H1 (cell line): ENCODE data around the gene BTBD18. TPM values are rescaled to one million over a fixed set of nuclear protein-coding genes. Genes with fewer than 3 reads are reported as not detected.

Experiments used
- CTCF ChIA-PET: fragments of 300-600 bp; sonication (Branson Sonifier 250); formaldehyde crosslinking; loops from one replicate; lab custom pipeline; 2021; ENCODE audit not compliant: partially characterized antibody; lab: Charles Lee
- POLR2A ChIA-PET: fragments of 300-600 bp; sonication (Branson Sonifier 250); formaldehyde crosslinking; loops from one replicate; lab custom pipeline; 2021; ENCODE audit warnings: inconsistent platforms; ENCODE audit not compliant: partially characterized antibody; lab: Charles Lee
- DNase-seq, 2 experiments: peaks; one replicate each; pipeline versions ENCODE4 v3.0.0 to v3.0.0-alpha.2; 2010 to 2022; ENCODE audit warnings: low spot score in 2 of 2, low read depth in 1 of 2, mixed read lengths in 1 of 2
- FAIRE-seq: peaks from 2 replicates; lab custom pipeline; 2011; peaks lifted over from hg19 to GRCh38; lab: Jason Lieb, UNC
- H2AFZ ChIP-seq: 2 replicates; pipeline ENCODE4 v1.8.1; 2012; ENCODE audit warnings: low read length, inconsistent platforms
- H2AK5ac ChIP-seq: 2 replicates; pipeline ENCODE4 v1.6.1; 2013; ENCODE audit warnings: low read depth, low read length
- H2BK120ac ChIP-seq: replicated peaks from 2 replicates; pipeline ENCODE3; 2013; ENCODE audit warnings: low read depth, low read length, inconsistent platforms
- H2BK12ac ChIP-seq: 2 replicates; pipeline ENCODE4 v1.6.1; 2013; ENCODE audit warnings: low read depth, low read length
- H2BK15ac ChIP-seq: 2 replicates; pipeline ENCODE4 v1.6.1; 2013; ENCODE audit warnings: low read length
- H2BK20ac ChIP-seq: 2 replicates; pipeline ENCODE4 v1.6.1; 2013; ENCODE audit warnings: low read length
- H2BK5ac ChIP-seq: 2 replicates; pipeline ENCODE4 v1.6.1; 2013; ENCODE audit warnings: low read depth, low read length
- H3K14ac ChIP-seq: 2 replicates; pipeline ENCODE4 v1.6.1; 2013; ENCODE audit warnings: inconsistent platforms; ENCODE audit not compliant: insufficient read length
- H3K18ac ChIP-seq: 2 replicates; pipeline ENCODE4 v1.6.1; 2013; ENCODE audit warnings: low read length; ENCODE audit errors: extremely low read depth
- H3K23ac ChIP-seq: 2 replicates; pipeline ENCODE4 v1.6.1; 2013; ENCODE audit warnings: inconsistent platforms; ENCODE audit not compliant: insufficient read length
- H3K23me2 ChIP-seq: 2 replicates; pipeline ENCODE4 v1.6.1; 2013; ENCODE audit warnings: low read depth, low read length
- H3K27ac ChIP-seq: 2 replicates; pipeline ENCODE4 v1.6.1; 2011; ENCODE audit warnings: low read depth, low read length, inconsistent platforms
- H3K27me3 ChIP-seq, 4 experiments: replicated peaks in 1 of 4; 1 replicate in 1 of 4; 2 replicates in 3 of 4; pipeline versions ENCODE4 v1.6.1 to v1.8.1; 2011 to 2013; ENCODE audit warnings: low read length in 3 of 4, mild to moderate bottlenecking in 3 of 4, inconsistent platforms in 2 of 4, mixed read lengths in 2 of 4, moderate library complexity in 1 of 4; ENCODE audit not compliant: control insufficient read depth in 3 of 4, insufficient read depth in 3 of 4; ENCODE audit errors: extremely low read depth in 1 of 4
- H3K36me3 ChIP-seq, 4 experiments: 2 replicates each; pipeline versions ENCODE4 v1.6.1 to v1.8.1; 2011 to 2013; ENCODE audit warnings: mild to moderate bottlenecking in 4 of 4, low read length in 3 of 4, moderate library complexity in 2 of 4, control low read depth in 1 of 4, inconsistent platforms in 1 of 4; ENCODE audit not compliant: insufficient read depth in 4 of 4, control insufficient read depth in 2 of 4
- H3K4ac ChIP-seq: replicated peaks from 2 replicates; pipeline ENCODE3; 2013; ENCODE audit warnings: low read length, low read depth, mixed read lengths, inconsistent platforms; ENCODE audit not compliant: insufficient read length
- H3K4me1 ChIP-seq, 4 experiments: replicated peaks in 1 of 4; 1 replicate in 1 of 4; 2 replicates in 3 of 4; pipeline versions ENCODE4 v1.6.1 to v1.8.1; 2011 to 2013; ENCODE audit warnings: low read length in 3 of 4, inconsistent platforms in 2 of 4, mixed read lengths in 1 of 4; ENCODE audit not compliant: insufficient read depth in 4 of 4, control insufficient read depth in 3 of 4
- H3K4me2 ChIP-seq, 2 experiments: 2 replicates each; pipeline versions ENCODE4 v1.6.1 to v1.8.1; 2011 to 2013; ENCODE audit warnings: low read depth in 2 of 2, low read length in 2 of 2, control low read depth in 1 of 2, inconsistent platforms in 1 of 2, mild to moderate bottlenecking in 1 of 2; ENCODE audit not compliant: insufficient read depth in 1 of 2
- H3K4me3 ChIP-seq, 4 experiments: fragments of 200-600, 300-600 bp in 1 of 4; sonication (generic), shearing (Covaris generic), sonication (Bioruptor Twin) in 1 of 4; 2 replicates each; pipeline versions ENCODE4 v1.5.1 to v1.8.1; 2011 to 2016; ENCODE audit warnings: low read length in 4 of 4, low read depth in 3 of 4, control low read depth in 2 of 4, inconsistent platforms in 2 of 4, mild to moderate bottlenecking in 2 of 4, mixed read lengths in 1 of 4, moderate library complexity in 1 of 4; ENCODE audit not compliant: insufficient read depth in 2 of 4; ENCODE audit errors: extremely low read depth in 1 of 4
- H3K56ac ChIP-seq: replicated peaks from 2 replicates; pipeline ENCODE3; 2013; ENCODE audit warnings: low read depth, mild to moderate bottlenecking, mixed read lengths, low read length, inconsistent platforms; ENCODE audit not compliant: insufficient read length
- H3K79me1 ChIP-seq: 2 replicates; pipeline ENCODE4 v1.6.1; 2013; ENCODE audit warnings: low read depth, low read length, control low read depth
- H3K79me2 ChIP-seq, 2 experiments: 2 replicates each; pipeline versions ENCODE4 v1.6.1 to v1.8.1; 2012 to 2013; ENCODE audit warnings: low read length in 2 of 2, mild to moderate bottlenecking in 2 of 2, inconsistent platforms in 1 of 2; ENCODE audit not compliant: insufficient read depth in 2 of 2, control insufficient read depth in 1 of 2
- H3K9ac ChIP-seq, 4 experiments: replicated peaks in 1 of 4; 1 replicate in 1 of 4; 2 replicates in 3 of 4; pipeline versions ENCODE4 v1.6.1 to v1.8.1; 2011 to 2013; ENCODE audit warnings: low read depth in 3 of 4, low read length in 3 of 4, control low read depth in 2 of 4, mild to moderate bottlenecking in 2 of 4, moderate library complexity in 2 of 4, inconsistent platforms in 1 of 4; ENCODE audit errors: extremely low read depth in 1 of 4
- H3K9me3 ChIP-seq, 2 experiments: 2 replicates each; pipeline versions ENCODE4 v1.6.1 to v1.8.1; 2012 to 2013; ENCODE audit warnings: mild to moderate bottlenecking in 2 of 2, moderate library complexity in 2 of 2, control low read depth in 1 of 2, inconsistent platforms in 1 of 2, low read depth in 1 of 2, low read length in 1 of 2, mixed read lengths in 1 of 2; ENCODE audit not compliant: insufficient read depth in 2 of 2
- H4K20me1 ChIP-seq, 2 experiments: replicated peaks in 1 of 2; 2 replicates each; pipeline versions ENCODE3 to v1.8.1; 2011 to 2013; ENCODE audit warnings: inconsistent platforms in 2 of 2, low read length in 2 of 2, mild to moderate bottlenecking in 1 of 2; ENCODE audit not compliant: insufficient read depth in 2 of 2, control insufficient read depth in 1 of 2
- H4K5ac ChIP-seq: 2 replicates; pipeline ENCODE4 v1.6.1; 2013; ENCODE audit warnings: low read length, low read depth, mixed read lengths, inconsistent platforms; ENCODE audit not compliant: insufficient read length
- H4K8ac ChIP-seq: 2 replicates; pipeline ENCODE4 v1.8.0; 2013; ENCODE audit warnings: mild to moderate bottlenecking, moderate library complexity, low read length, inconsistent platforms; ENCODE audit not compliant: insufficient read depth; ENCODE audit errors: extremely low read depth
- H4K91ac ChIP-seq: replicated peaks from 2 replicates; pipeline ENCODE3; 2013; ENCODE audit warnings: low read length, mixed read lengths, inconsistent platforms; ENCODE audit not compliant: insufficient read length
- FOSL1 ChIP-seq: IDR thresholded peaks from 2 replicates; pipeline ENCODE4 v1.6.1; 2011; ENCODE audit warnings: mild to moderate bottlenecking, low read depth, low read length, moderate library complexity; ENCODE audit not compliant: insufficient read depth
- RNF2 ChIP-seq: fragments of 200-900, 300-1000 bp; sonication (generic); IDR thresholded peaks from 2 replicates; pipeline ENCODE4 v1.7.1; 2016; ENCODE audit warnings: borderline replicate concordance, low read depth, mild to moderate bottlenecking, antibody characterized with exemption, low read length; ENCODE audit not compliant: poor library complexity, severe bottlenecking; ENCODE audit errors: missing control alignments
- WGBS, 2 experiments: shearing (Covaris generic) in 1 of 2; methylation state at CpG; one replicate each; pipeline versions ENCODE4 v1.1.6 to v1.1.7; 2013 to 2015; ENCODE audit warnings: low lambda C conversion rate in 2 of 2, mixed read lengths in 2 of 2, inconsistent platforms in 1 of 2, low coverage in 1 of 2, missing lambda C conversion rate in 1 of 2; ENCODE audit not compliant: insufficient replicate concordance in 2 of 2, insufficient coverage in 1 of 2, insufficient read length in 1 of 2; ENCODE audit errors: extremely low coverage in 1 of 2, missing lambda C conversion rate in 1 of 2; 5-methylcytosine and 5-hydroxymethylcytosine counted together
- polyA plus RNA-seq, 7 experiments: library from polyadenylated mRNA; depleted of rRNA in 3 of 7; stranded (reverse) in 5 of 7; unstranded in 2 of 7; fragments of >200 nt in 5 of 7; fragments of 200-250 nt in 2 of 7; gene quantifications; 1 replicate in 5 of 7; 2 replicates in 1 of 7; 4 replicates in 1 of 7; pipeline versions ENCODE4 v1.2.1 to v1.2.3, GENCODE V29; 2011 to 2013; ENCODE audit warnings: missing spikeins in 2 of 7, mixed read lengths in 2 of 7
- total RNA-seq: library from RNA; stranded (reverse); fragmentation: NEBNext Ultra II Directional; extraction: Animal tissue kit (Norgen Biotek cat#: 25700); gene quantifications from 2 replicates; pipeline ENCODE4 v1.2.1, GENCODE V29; 2021

Gene BTBD18
- total and polyA plus RNA-seq, 2 of the 8 experiments (the other 6 are each of a cell fraction or from before 2014, with no cell fraction given): 0.03 TPM; not detected in 1

- Histone ChIP-seq H2BK120ac (no peak overlapping the region), H2BK12ac (no peak overlapping the region), H2BK15ac (no peak overlapping the region), H2BK20ac (no peak overlapping the region), H4K8ac (no peak overlapping the region), H3K4me3 (no peak overlapping the region), H3K27ac (no peak overlapping the region), H3K79me2 (no peaks in the 10 kb centered on the region), H2BK5ac (no peak overlapping the region), H3K9me3 (no peaks in the 10 kb centered on the region), H2AFZ (no peak overlapping the region), H3K14ac (no peak overlapping the region), H3K27me3 (no peaks in the 10 kb centered on the region), H4K20me1 (no peaks in the 10 kb centered on the region), H4K91ac (no peak overlapping the region), H3K18ac (no peak overlapping the region), H3K79me1 (no peaks in the 10 kb centered on the region), H2AK5ac (no peak overlapping the region), H3K23me2 (no peaks in the 10 kb centered on the region; the same call in 1 of the 2 replicates)
- CTCF ChIA-PET: interaction anchor here (1.3 to 2.0 kb wide), 4 partner anchors 10 to 98 kb away, joined by 4 to 7 read pairs (median 6); no protein-coding TSS in a partner anchor
- POLR2A ChIA-PET: interaction anchor here (0.8 to 2.1 kb wide), 9 partner anchors 10 to 83 kb away, joined by 3 to 9 read pairs (median 3); no protein-coding TSS in a partner anchor
- WGBS, 2 experiments: 85% methylated on average over 4 of the region's 4 CpGs; no CpG with 5 or more reads in 1 of the 2 experiments
- no peak for TF ChIP-seq FOSL1
- TF ChIP-seq RNF2: no peak
- TF ChIP-seq, all 59 proteins: peak for 0
- Histone ChIP-seq H3K4me2 (no peak overlapping the region), H3K9ac (no peak overlapping the region), H3K23ac (no peak overlapping the region), H3K4ac (no peak overlapping the region), H3K4me1 (no peaks in the 10 kb centered on the region), H3K36me3 (peaks cover 16 to 52% (median 39%) of the 10 kb centered on the region in 4 experiments), H4K5ac (no peak overlapping the region), H3K56ac (no peak overlapping the region)
- FAIRE-seq: no peak
- DNase-seq: no peak
These were observed 48.3 kb downstream of the BTBD18 start for GRCh38 chr11:57703341-57703740.
